MCF 10A (cell line): ENCODE measurements around the gene NELL1. TPM values are rescaled to one million over a fixed set of nuclear protein-coding genes. Genes with fewer than 3 reads are reported as not detected.

Source experiments
- BruUV-seq: library from RNA; stranded (reverse); fragments of 400-500 nt; replicated peaks from 2 replicates; lab custom pipeline; 2021; lab: Mats Ljungman, UMichigan
- CTCF ChIA-PET: fragments of 300-600 bp; sonication (Branson Sonifier 250); formaldehyde crosslinking; extraction: SDS; loops from one replicate; lab custom pipeline; 2021; ENCODE audit warnings: antibody characterized with exemption, inconsistent platforms; lab: Yijun Ruan, JAX
- POLR2A ChIA-PET: fragments of 300-600, 350-650 bp; sonication (Branson Sonifier 250); formaldehyde crosslinking; extraction: SDS; loops from one replicate; lab custom pipeline; 2020; ENCODE audit warnings: antibody characterized with exemption, inconsistent platforms; lab: Yijun Ruan, JAX
- DNase-seq: peaks from one replicate; pipeline ENCODE4 v3.0.0-alpha.2; 2018; ENCODE audit not compliant: unreplicated experiment
- H3K27ac Mint-ChIP-seq: one replicate; pipeline ENCODE4 v1.8.0; 2022; ENCODE audit warnings: mild to moderate bottlenecking, low read depth, mixed read lengths; ENCODE audit not compliant: unreplicated experiment
- H3K27me3 Mint-ChIP-seq: one replicate; pipeline ENCODE4 v1.8.0; 2022; ENCODE audit warnings: mixed read lengths; ENCODE audit not compliant: insufficient read depth, unreplicated experiment
- H3K36me3 Mint-ChIP-seq: one replicate; pipeline ENCODE4 v1.8.0; 2022; ENCODE audit warnings: mild to moderate bottlenecking, moderate library complexity, mixed read lengths; ENCODE audit not compliant: insufficient read depth, unreplicated experiment
- H3K4me1 Mint-ChIP-seq: one replicate; pipeline ENCODE4 v1.8.0; 2022; ENCODE audit warnings: mixed read lengths; ENCODE audit not compliant: insufficient read depth, unreplicated experiment
- H3K4me3 Mint-ChIP-seq: one replicate; pipeline ENCODE4 v1.8.0; 2022; ENCODE audit warnings: mild to moderate bottlenecking, moderate library complexity, mixed read lengths; ENCODE audit not compliant: unreplicated experiment
- H3K9me3 Mint-ChIP-seq: one replicate; pipeline ENCODE4 v1.8.0; 2022; ENCODE audit warnings: mixed read lengths; ENCODE audit not compliant: unreplicated experiment
- intact Hi-C: fragments of 100-400 bp; cut with micrococcal nuclease; formaldehyde crosslinking; loops from 2 replicates; pipeline ENCODE4 v1.14.1; 2022
- total RNA-seq: library from RNA; stranded (reverse); gene quantifications from 2 replicates; pipeline ENCODE4 v1.2.3, GENCODE V29; 2022
- TF ChIP-seq, protein P1 (sequence below): fragments of 200-600 bp; IDR thresholded peaks from one replicate; pipeline ENCODE4 v1.8.0; 2022; ENCODE audit warnings: antibody characterized with exemption, mild to moderate bottlenecking; ENCODE audit not compliant: unreplicated experiment

The NELL1 gene
- total RNA-seq, 1 experiment from 2014 or later: not detected

DNA sequence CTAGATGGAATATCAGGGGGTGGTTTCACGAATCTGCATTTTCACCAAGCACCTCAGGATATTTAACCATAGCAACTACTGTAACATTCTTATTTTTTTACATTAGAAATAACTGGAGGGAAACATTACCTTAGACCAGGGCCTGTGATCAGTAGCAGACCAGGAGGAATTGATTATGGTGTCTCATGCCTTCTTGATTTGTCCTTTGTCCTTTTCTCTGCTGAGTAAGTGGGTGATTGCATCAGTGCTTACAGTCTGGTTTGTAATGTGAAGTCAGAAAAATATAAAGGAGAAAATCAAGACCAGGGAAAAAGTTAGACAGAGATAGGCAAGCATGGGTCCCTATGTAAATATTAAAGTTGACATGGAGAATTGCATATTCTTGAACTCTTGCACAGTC is 703.3 kb downstream of the NELL1 start:
- no TSS peak for BruUV-seq
- Mint-ChIP-seq H3K27me3 (no peaks in the 10 kb centered on the region), H3K4me1 (no peaks in the 10 kb centered on the region), H3K36me3 (no peaks in the 10 kb centered on the region), H3K9me3 (peaks cover 9% of the 10 kb centered on the region), H3K27ac (no peak overlapping the region), H3K4me3 (no peak overlapping the region)
- TF ChIP-seq, protein P1, sequence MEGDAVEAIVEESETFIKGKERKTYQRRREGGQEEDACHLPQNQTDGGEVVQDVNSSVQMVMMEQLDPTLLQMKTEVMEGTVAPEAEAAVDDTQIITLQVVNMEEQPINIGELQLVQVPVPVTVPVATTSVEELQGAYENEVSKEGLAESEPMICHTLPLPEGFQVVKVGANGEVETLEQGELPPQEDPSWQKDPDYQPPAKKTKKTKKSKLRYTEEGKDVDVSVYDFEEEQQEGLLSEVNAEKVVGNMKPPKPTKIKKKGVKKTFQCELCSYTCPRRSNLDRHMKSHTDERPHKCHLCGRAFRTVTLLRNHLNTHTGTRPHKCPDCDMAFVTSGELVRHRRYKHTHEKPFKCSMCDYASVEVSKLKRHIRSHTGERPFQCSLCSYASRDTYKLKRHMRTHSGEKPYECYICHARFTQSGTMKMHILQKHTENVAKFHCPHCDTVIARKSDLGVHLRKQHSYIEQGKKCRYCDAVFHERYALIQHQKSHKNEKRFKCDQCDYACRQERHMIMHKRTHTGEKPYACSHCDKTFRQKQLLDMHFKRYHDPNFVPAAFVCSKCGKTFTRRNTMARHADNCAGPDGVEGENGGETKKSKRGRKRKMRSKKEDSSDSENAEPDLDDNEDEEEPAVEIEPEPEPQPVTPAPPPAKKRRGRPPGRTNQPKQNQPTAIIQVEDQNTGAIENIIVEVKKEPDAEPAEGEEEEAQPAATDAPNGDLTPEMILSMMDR: no peak
- no peak for DNase-seq
- ChIA-PET POLR2A (no interaction called here), CTCF (no interaction called here)
- intact Hi-C loops: no loop called here

DNA sequence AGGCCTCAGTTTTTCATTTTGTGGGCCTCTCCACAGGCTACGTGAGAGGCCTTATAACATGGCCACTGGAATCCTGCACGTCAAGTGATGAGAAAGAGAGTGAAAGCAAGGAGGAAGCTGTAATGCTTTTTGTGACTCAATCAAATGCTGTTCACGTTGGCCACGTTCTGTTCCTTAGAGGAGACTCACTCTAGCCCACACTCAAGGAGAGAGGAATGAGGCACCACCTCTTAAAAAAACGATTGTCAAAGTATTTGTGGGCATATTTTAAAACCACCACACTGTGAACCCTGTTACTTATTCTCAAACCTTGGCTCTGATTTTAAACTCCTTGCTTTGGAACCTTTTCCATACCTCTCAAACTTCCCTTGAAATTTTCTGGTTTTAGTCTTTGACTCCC is 705.0 kb downstream of the NELL1 start:
- ChIA-PET CTCF (no interaction called here), POLR2A (no interaction called here)
- Mint-ChIP-seq H3K27ac (no peak overlapping the region), H3K4me3 (no peak overlapping the region), H3K36me3 (no peaks in the 10 kb centered on the region), H3K27me3 (no peaks in the 10 kb centered on the region), H3K9me3 (peaks cover 9% of the 10 kb centered on the region), H3K4me1 (no peaks in the 10 kb centered on the region)
- no peak for DNase-seq
- intact Hi-C loops: no loop called here
- TF ChIP-seq, protein P1: no peak
- BruUV-seq: no TSS peak

DNA sequence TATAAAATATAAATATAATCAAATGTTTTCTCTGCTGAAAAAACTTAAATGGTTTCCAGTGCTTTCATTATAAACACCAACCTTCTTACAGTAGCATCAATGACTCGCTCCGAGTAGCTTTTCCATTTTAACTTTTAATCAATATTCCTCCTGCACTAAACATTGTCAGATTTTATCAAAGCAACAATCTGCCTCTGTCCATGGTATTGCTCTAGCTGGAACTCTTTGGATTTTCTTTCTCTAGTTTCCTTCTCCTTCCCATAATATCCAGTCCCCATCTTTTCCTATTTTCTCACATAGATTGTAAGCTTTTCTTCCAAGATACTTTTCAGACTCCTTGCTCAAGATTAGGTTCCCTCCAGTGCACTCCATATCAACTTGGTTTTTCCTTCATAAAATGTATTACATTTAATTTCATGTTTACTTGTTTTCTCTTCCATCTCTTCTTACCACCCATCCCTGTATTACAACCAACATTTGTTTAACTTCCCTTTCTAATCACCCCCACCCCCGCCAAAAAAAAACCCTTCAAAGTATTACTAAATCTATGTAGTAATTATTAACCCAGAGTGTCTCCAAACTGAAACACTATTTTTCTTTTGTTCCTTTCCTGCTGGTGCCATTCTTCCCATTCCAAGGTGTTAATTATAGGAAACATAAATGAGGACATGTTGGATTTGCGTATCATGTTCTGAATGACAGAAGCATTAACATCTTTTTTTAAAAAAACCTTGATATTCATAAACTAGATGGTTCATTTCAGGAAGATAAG is 716.5 kb downstream of the NELL1 start:
- ChIA-PET CTCF (no interaction called here), POLR2A (no interaction called here)
- no peak overlapping the region for H3K4me3 Mint-ChIP-seq
- BruUV-seq: no TSS peak
- no peak for DNase-seq
- intact Hi-C loops: no loop called here
- TF ChIP-seq, protein P1: no peak
- H3K36me3 Mint-ChIP-seq: no peaks in the 10 kb centered on the region
- H3K4me1 Mint-ChIP-seq: no peaks in the 10 kb centered on the region
- peaks cover 59% of the 10 kb centered on the region for H3K9me3 Mint-ChIP-seq
- no peak overlapping the region for H3K27ac Mint-ChIP-seq
- no peaks in the 10 kb centered on the region for H3K27me3 Mint-ChIP-seq

DNA sequence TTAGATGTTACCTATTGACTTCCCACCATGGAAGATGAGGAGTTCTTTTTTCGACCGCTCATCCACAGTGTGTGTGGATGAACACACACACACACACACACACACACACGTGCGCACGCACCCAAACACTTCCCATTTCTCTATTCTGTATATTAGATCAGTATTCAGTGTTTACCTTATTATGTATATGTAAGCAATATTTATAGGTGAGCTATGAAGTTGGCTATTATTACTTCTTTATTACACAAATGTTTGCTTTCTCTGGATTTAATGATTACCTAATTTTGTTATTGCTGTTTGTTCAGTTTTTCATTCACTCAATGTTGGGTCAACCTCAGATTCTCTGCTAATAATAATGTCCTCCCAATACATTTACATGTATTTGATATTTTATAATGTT is 721.0 kb downstream of the NELL1 start:
- no peak for DNase-seq
- Mint-ChIP-seq H3K4me3 (no peak overlapping the region), H3K4me1 (no peaks in the 10 kb centered on the region), H3K36me3 (no peaks in the 10 kb centered on the region), H3K9me3 (peaks cover 63% of the 10 kb centered on the region), H3K27me3 (no peaks in the 10 kb centered on the region), H3K27ac (no peak overlapping the region)
- intact Hi-C loops: no loop called here
- POLR2A ChIA-PET: no interaction called here
- BruUV-seq: no TSS peak
- CTCF ChIA-PET: no interaction called here
- TF ChIP-seq, protein P1: no peak
